HEK293 (cell line): ENCODE results near the gene RPP38.

Source experiments
- CTCF ChIA-PET: fragments of 350-600 bp; formaldehyde crosslinking; extraction: SDS; loops from one replicate; lab custom pipeline; 2021; ENCODE audit warnings: antibody characterized with exemption; lab: Yijun Ruan, JAX
- POLR2A ChIA-PET: fragments of 300-600 bp; formaldehyde crosslinking; extraction: SDS; loops from one replicate; lab custom pipeline; 2020; ENCODE audit warnings: antibody characterized with exemption, inconsistent platforms; lab: Yijun Ruan, JAX
- H3K27ac ChIP-seq: fragments of 200-500 bp; sonication (Bioruptor generic); 2 replicates; pipeline ENCODE4 v1.5.1; 2014; ENCODE audit warnings: low read depth, low read length, control low read depth, inconsistent platforms; ENCODE audit errors: extremely low read depth
- H3K36me3 ChIP-seq, 2 experiments: fragments of 200-500 bp in 1 of 2; sonication (Bioruptor generic) in 1 of 2; 1 replicate in 1 of 2; 2 replicates in 1 of 2; pipeline ENCODE4 v1.5.1; 2014 to 2017; ENCODE audit warnings: inconsistent platforms in 2 of 2, low read length in 2 of 2; ENCODE audit not compliant: control insufficient read depth in 2 of 2, insufficient read depth in 1 of 2
- H3K4me1 ChIP-seq: fragments of 200-500 bp; sonication (Bioruptor generic); 2 replicates; pipeline ENCODE4 v1.5.1; 2014; ENCODE audit warnings: mild to moderate bottlenecking, low read length, inconsistent platforms; ENCODE audit not compliant: control insufficient read depth, insufficient read depth
- H3K4me3 ChIP-seq: 2 replicates; pipeline ENCODE4 v1.5.1; 2011; ENCODE audit warnings: low read depth, mild to moderate bottlenecking, control low read depth, low read length, moderate library complexity
- H3K9me3 ChIP-seq: fragments of 200-500 bp; sonication (Bioruptor generic); 2 replicates; pipeline ENCODE4 v1.5.1; 2014; ENCODE audit warnings: low read depth, low read length, inconsistent platforms; ENCODE audit not compliant: control insufficient read depth, insufficient read depth
- FEZF1 ChIP-seq: fragments of 450-650 bp; formaldehyde crosslinking; IDR thresholded peaks from 2 replicates; pipeline ENCODE4 v1.5.1; 2016; ENCODE audit warnings: missing biosample characterization, missing genetic modification characterization
- GLI2 ChIP-seq: fragments of 450-650 bp; formaldehyde crosslinking; IDR thresholded peaks from 2 replicates; pipeline ENCODE4; 2017; ENCODE audit warnings: missing biosample characterization, missing genetic modification characterization, low read depth, borderline replicate concordance
- KLF7 ChIP-seq: fragments of 450-650 bp; formaldehyde crosslinking; IDR thresholded peaks from 2 replicates; pipeline ENCODE4 v1.5.1; 2016; ENCODE audit warnings: missing biosample characterization, missing genetic modification characterization, borderline replicate concordance
- SETDB1 ChIP-seq: IDR thresholded peaks from one replicate; pipeline ENCODE4 v1.6.1; 2017; ENCODE audit warnings: mild to moderate bottlenecking, low read length, moderate library complexity, mixed read lengths; ENCODE audit not compliant: insufficient read length
- ZEB2 ChIP-seq: fragments of 450-650 bp; formaldehyde crosslinking; IDR thresholded peaks from 2 replicates; pipeline ENCODE4 v1.5.1; 2016; ENCODE audit warnings: missing biosample characterization, missing genetic modification characterization
- ZNF133 ChIP-seq: fragments of 450-650 bp; formaldehyde crosslinking; IDR thresholded peaks from 2 replicates; pipeline ENCODE4 v1.5.1; 2016; ENCODE audit warnings: missing biosample characterization, missing genetic modification characterization
- ZNF146 ChIP-seq: fragments of 450-650 bp; formaldehyde crosslinking; IDR thresholded peaks from 2 replicates; pipeline ENCODE4 v1.5.1; 2016; ENCODE audit warnings: missing biosample characterization, missing genetic modification characterization
- ZNF366 ChIP-seq: fragments of 450-650 bp; formaldehyde crosslinking; conservative IDR thresholded peaks from 2 replicates; pipeline ENCODE4 v1.5.1; 2016; ENCODE audit warnings: missing biosample characterization, missing genetic modification characterization
- ZNF423 ChIP-seq: fragments of 450-650 bp; formaldehyde crosslinking; IDR thresholded peaks from 2 replicates; pipeline ENCODE4 v1.5.1; 2016; ENCODE audit warnings: missing biosample characterization, missing genetic modification characterization
- ZNF473 ChIP-seq: fragments of 450-650 bp; formaldehyde crosslinking; IDR thresholded peaks from 2 replicates; pipeline ENCODE4 v1.5.1; 2017; ENCODE audit warnings: missing biosample characterization, missing genetic modification characterization
- ZNF514 ChIP-seq: fragments of 450-650 bp; formaldehyde crosslinking; IDR thresholded peaks from 2 replicates; pipeline ENCODE4 v1.5.1; 2016; ENCODE audit warnings: missing biosample characterization, missing genetic modification characterization
- ZNF785 ChIP-seq: fragments of 450-650 bp; formaldehyde crosslinking; IDR thresholded peaks from 2 replicates; pipeline ENCODE4 v1.5.1; 2016; ENCODE audit warnings: missing biosample characterization, missing genetic modification characterization
- ZNF837 ChIP-seq: fragments of 450-650 bp; formaldehyde crosslinking; IDR thresholded peaks from 2 replicates; pipeline ENCODE4 v1.5.1; 2016; ENCODE audit warnings: missing biosample characterization, missing genetic modification characterization
- TF ChIP-seq, protein P1 (sequence below): fragments of 450-650 bp; formaldehyde crosslinking; conservative IDR thresholded peaks from 2 replicates; pipeline ENCODE4 v1.5.1; 2016; ENCODE audit warnings: low read depth, missing biosample characterization, missing genetic modification characterization
- TF ChIP-seq, protein P2 (sequence below): fragments of 450-650 bp; formaldehyde crosslinking; IDR thresholded peaks from 2 replicates; pipeline ENCODE4 v1.5.1; 2016; ENCODE audit warnings: missing biosample characterization, missing genetic modification characterization
- TF ChIP-seq, protein P3 (sequence below): fragments of 450-650 bp; formaldehyde crosslinking; IDR thresholded peaks from 2 replicates; pipeline ENCODE4 v1.5.1; 2016; ENCODE audit warnings: missing biosample characterization, missing genetic modification characterization
- TF ChIP-seq, protein P4 (sequence below): fragments of 450-650 bp; formaldehyde crosslinking; IDR thresholded peaks from 2 replicates; pipeline ENCODE4 v1.5.1; 2017; ENCODE audit warnings: missing biosample characterization, missing genetic modification characterization
- TF ChIP-seq, protein P5 (sequence below): fragments of 450-650 bp; formaldehyde crosslinking; IDR thresholded peaks from 2 replicates; pipeline ENCODE4 v1.5.1; 2016; ENCODE audit warnings: missing biosample characterization, missing genetic modification characterization

RPP38 gene

GRCh38 chr10:15058689-15059088, 38.5 kb upstream of the RPP38 start:
- POLR2A ChIA-PET, result no interaction called here
- H3K9me3 ChIP-seq, result no peaks in the 10 kb centered on the region

DNA sequence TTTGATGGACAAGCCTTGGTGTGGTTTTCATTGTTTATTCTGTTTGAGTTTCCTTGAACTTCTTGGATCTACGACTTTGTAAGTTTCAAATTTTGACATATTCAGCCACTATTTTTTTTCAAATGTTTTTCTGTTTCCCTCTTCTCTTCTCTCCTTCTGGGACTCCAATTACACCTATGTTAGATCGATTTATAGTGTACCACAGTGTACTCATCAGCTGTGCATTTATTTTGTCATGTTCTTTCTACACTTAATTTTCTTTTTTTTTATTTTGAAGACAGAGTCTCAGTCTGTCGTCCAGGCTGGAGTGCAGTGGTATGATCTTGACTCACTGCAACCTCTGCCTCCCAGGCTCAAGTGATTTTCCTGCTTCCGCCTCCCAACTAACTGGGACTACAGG, 37.2 kb upstream of the RPP38 start:
- no peak overlapping the region for H3K27ac ChIP-seq
- no peaks in the 10 kb centered on the region for H3K9me3 ChIP-seq
- no peaks in the 10 kb centered on the region for H3K4me1 ChIP-seq
- no peaks in the 10 kb centered on the region for H3K36me3 ChIP-seq
- TF ChIP-seq ZNF514 (no peak), SETDB1 (peak; percentile 2), ZNF133 (tag by site-specific recombination) (peak; percentile 93), ZNF423 (tag by site-specific recombination) (no peak), ZNF785 (tag by site-specific recombination) (no peak)
- TF ChIP-seq, protein P1, sequence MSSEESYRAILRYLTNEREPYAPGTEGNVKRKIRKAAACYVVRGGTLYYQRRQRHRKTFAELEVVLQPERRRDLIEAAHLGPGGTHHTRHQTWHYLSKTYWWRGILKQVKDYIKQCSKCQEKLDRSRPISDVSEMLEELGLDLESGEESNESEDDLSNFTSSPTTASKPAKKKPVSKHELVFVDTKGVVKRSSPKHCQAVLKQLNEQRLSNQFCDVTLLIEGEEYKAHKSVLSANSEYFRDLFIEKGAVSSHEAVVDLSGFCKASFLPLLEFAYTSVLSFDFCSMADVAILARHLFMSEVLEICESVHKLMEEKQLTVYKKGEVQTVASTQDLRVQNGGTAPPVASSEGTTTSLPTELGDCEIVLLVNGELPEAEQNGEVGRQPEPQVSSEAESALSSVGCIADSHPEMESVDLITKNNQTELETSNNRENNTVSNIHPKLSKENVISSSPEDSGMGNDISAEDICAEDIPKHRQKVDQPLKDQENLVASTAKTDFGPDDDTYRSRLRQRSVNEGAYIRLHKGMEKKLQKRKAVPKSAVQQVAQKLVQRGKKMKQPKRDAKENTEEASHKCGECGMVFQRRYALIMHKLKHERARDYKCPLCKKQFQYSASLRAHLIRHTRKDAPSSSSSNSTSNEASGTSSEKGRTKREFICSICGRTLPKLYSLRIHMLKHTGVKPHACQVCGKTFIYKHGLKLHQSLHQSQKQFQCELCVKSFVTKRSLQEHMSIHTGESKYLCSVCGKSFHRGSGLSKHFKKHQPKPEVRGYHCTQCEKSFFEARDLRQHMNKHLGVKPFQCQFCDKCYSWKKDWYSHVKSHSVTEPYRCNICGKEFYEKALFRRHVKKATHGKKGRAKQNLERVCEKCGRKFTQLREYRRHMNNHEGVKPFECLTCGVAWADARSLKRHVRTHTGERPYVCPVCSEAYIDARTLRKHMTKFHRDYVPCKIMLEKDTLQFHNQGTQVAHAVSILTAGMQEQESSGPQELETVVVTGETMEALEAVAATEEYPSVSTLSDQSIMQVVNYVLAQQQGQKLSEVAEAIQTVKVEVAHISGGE (tag by site-specific recombination), result no peak
- TF ChIP-seq, protein P2, sequence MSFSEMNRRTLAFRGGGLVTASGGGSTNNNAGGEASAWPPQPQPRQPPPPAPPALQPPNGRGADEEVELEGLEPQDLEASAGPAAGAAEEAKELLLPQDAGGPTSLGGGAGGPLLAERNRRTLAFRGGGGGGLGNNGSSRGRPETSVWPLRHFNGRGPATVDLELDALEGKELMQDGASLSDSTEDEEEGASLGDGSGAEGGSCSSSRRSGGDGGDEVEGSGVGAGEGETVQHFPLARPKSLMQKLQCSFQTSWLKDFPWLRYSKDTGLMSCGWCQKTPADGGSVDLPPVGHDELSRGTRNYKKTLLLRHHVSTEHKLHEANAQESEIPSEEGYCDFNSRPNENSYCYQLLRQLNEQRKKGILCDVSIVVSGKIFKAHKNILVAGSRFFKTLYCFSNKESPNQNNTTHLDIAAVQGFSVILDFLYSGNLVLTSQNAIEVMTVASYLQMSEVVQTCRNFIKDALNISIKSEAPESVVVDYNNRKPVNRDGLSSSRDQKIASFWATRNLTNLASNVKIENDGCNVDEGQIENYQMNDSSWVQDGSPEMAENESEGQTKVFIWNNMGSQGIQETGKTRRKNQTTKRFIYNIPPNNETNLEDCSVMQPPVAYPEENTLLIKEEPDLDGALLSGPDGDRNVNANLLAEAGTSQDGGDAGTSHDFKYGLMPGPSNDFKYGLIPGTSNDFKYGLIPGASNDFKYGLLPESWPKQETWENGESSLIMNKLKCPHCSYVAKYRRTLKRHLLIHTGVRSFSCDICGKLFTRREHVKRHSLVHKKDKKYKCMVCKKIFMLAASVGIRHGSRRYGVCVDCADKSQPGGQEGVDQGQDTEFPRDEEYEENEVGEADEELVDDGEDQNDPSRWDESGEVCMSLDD (tag by site-specific recombination), result no peak
- no peak overlapping the region for H3K4me3 ChIP-seq
- POLR2A ChIA-PET, result no interaction called here
- CTCF ChIA-PET, result interaction anchor here (0.7 kb wide), 1 partner anchor 307 kb away, joined by 7 read pairs; no protein-coding TSS in a partner anchor

More at GRCh38 chr10:15058689-15059088, 38.5 kb upstream of the RPP38 start:
- Histone ChIP-seq H3K27ac (no peak overlapping the region), H3K36me3 (no peaks in the 10 kb centered on the region), H3K4me3 (no peak overlapping the region), H3K4me1 (no peaks in the 10 kb centered on the region)
- TF ChIP-seq, protein P3, sequence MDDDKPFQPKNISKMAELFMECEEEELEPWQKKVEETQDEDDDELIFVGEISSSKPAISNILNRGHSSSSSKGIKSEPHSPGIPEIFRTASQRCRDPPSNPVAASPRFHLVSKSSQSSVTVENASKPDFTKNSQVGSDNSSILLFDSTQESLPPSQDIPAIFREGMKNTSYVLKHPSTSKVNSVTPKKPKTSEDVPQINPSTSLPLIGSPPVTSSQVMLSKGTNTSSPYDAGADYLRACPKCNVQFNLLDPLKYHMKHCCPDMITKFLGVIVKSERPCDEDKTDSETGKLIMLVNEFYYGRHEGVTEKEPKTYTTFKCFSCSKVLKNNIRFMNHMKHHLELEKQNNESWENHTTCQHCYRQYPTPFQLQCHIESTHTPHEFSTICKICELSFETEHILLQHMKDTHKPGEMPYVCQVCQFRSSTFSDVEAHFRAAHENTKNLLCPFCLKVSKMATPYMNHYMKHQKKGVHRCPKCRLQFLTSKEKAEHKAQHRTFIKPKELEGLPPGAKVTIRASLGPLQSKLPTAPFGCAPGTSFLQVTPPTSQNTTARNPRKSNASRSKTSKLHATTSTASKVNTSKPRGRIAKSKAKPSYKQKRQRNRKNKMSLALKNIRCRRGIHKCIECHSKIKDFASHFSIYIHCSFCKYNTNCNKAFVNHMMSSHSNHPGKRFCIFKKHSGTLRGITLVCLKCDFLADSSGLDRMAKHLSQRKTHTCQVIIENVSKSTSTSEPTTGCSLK (tag by site-specific recombination), result no peak
- TF ChIP-seq ZNF366 (tag by site-specific recombination), result peak; percentile 31; the same call in 1 of the 2 replicates
- no peak for TF ChIP-seq ZNF473 (tag by site-specific recombination)
- TF ChIP-seq ZEB2, result no peak
- no peak for TF ChIP-seq ZNF146
- no peak for TF ChIP-seq ZNF837 (tag by site-specific recombination)
- no peak for TF ChIP-seq KLF7 (tag by site-specific recombination)
- CTCF ChIA-PET, result interaction anchor here (0.6 kb wide), 1 partner anchor 136 kb away, joined by 3 read pairs; no protein-coding TSS in a partner anchor

DNA sequence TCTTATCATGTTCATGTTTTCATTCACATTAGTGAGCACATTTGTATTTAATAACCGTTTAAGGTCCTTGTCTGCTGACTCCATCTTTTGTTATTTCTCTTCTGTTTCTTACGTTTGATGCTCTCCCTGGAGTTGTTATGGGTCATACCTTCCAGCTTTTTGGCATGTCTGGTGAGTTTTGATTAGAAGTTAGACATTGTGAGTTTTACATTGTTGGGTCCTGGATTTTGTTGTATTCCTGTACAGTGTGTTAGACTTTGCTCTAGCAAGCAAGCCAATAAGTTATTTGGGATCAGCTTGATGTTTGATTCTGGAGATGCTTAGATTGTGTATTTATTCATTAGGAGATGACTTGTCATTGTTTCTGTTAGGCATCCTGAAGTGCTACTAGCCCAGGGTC, 36.5 kb upstream of the RPP38 start:
- Histone ChIP-seq H3K4me3 (no peak overlapping the region), H3K36me3 (no peaks in the 10 kb centered on the region)
- ChIA-PET CTCF (no interaction called here), POLR2A (no interaction called here)
- peak; percentile 32 for TF ChIP-seq SETDB1
- TF ChIP-seq, protein P3 (tag by site-specific recombination), result no peak
- TF ChIP-seq GLI2 (tag by site-specific recombination), result no peak
- TF ChIP-seq, protein P4, sequence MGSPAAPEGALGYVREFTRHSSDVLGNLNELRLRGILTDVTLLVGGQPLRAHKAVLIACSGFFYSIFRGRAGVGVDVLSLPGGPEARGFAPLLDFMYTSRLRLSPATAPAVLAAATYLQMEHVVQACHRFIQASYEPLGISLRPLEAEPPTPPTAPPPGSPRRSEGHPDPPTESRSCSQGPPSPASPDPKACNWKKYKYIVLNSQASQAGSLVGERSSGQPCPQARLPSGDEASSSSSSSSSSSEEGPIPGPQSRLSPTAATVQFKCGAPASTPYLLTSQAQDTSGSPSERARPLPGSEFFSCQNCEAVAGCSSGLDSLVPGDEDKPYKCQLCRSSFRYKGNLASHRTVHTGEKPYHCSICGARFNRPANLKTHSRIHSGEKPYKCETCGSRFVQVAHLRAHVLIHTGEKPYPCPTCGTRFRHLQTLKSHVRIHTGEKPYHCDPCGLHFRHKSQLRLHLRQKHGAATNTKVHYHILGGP (tag by site-specific recombination), result no peak
- no peak for TF ChIP-seq FEZF1 (tag by site-specific recombination)
- TF ChIP-seq, protein P5, sequence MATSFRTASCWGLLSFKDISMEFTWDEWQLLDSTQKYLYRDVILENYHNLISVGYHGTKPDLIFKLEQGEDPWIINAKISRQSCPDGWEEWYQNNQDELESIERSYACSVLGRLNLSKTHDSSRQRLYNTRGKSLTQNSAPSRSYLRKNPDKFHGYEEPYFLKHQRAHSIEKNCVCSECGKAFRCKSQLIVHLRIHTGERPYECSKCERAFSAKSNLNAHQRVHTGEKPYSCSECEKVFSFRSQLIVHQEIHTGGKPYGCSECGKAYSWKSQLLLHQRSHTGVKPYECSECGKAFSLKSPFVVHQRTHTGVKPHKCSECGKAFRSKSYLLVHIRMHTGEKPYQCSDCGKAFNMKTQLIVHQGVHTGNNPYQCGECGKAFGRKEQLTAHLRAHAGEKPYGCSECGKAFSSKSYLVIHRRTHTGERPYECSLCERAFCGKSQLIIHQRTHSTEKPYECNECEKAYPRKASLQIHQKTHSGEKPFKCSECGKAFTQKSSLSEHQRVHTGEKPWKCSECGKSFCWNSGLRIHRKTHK (tag by site-specific recombination), result peak; percentile 94
- TF ChIP-seq, all 188 proteins: peak for 2
- no peak overlapping the region for H3K27ac ChIP-seq
- no peaks in the 10 kb centered on the region for H3K9me3 ChIP-seq
- no peaks in the 10 kb centered on the region for H3K4me1 ChIP-seq
